GM12872 (cell line): ENCODE results near the gene OR2S2.

Experiments
- CTCF ChIP-seq: IDR thresholded peaks from 3 replicates; pipeline ENCODE4 v1.5.1; 2011; ENCODE audit warnings: low read depth, mild to moderate bottlenecking, low read length, moderate library complexity; ENCODE audit not compliant: insufficient read depth

OR2S2 gene

GRCh38 chr9:35974800-35975199 is 16.8 kb upstream of the OR2S2 start:
- TF ChIP-seq CTCF = no peak

- TF ChIP-seq CTCF = no peak
Observed at GRCh38 chr9:35972093-35972492, 14.1 kb upstream of the OR2S2 start.

GRCh38 chr9:35967042-35967441 is 9.1 kb upstream of the OR2S2 start:
- TF ChIP-seq CTCF = no peak

- TF ChIP-seq CTCF = no peak
Observed at GRCh38 chr9:35966433-35966832, 8.5 kb upstream of the OR2S2 start.

- TF ChIP-seq CTCF = no peak
Observed at GRCh38 chr9:35965011-35965410, 7.1 kb upstream of the OR2S2 start.

GRCh38 chr9:35962126-35962906 is 4.4 kb upstream of the OR2S2 start:
- no peak for TF ChIP-seq CTCF

GRCh38 chr9:35960039-35960655 is 2.2 kb upstream of the OR2S2 start:
- no peak for TF ChIP-seq CTCF
